ENCODE results near the gene MICAL2.

DNA sequence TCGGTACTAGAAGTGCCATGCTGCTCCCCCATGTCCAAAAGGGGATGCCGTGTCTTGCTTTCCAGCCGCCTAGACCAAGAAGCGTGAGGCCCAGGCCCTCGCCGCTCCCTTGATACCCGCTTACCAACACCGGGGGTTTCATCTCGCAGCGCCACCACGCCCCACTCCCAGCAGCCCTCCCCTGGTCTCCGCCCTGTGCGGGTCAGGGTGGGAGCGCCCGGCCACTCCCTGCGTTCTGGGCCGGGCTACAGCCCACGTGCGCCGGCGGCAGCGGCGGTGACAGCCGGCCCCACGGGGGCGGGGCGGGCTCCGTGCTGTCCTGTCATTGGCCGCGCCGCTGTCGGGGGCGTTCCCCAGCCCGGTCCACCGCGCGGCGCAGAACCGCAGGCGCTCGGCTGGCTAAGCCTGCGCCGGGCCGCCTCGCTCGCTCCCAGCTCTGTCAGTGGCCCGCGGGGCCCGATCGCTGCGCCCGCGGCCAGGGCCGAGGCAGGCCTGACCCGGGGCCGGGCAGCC, at the start of gene MICAL2:
- TF ChIP-seq, protein P1, sequence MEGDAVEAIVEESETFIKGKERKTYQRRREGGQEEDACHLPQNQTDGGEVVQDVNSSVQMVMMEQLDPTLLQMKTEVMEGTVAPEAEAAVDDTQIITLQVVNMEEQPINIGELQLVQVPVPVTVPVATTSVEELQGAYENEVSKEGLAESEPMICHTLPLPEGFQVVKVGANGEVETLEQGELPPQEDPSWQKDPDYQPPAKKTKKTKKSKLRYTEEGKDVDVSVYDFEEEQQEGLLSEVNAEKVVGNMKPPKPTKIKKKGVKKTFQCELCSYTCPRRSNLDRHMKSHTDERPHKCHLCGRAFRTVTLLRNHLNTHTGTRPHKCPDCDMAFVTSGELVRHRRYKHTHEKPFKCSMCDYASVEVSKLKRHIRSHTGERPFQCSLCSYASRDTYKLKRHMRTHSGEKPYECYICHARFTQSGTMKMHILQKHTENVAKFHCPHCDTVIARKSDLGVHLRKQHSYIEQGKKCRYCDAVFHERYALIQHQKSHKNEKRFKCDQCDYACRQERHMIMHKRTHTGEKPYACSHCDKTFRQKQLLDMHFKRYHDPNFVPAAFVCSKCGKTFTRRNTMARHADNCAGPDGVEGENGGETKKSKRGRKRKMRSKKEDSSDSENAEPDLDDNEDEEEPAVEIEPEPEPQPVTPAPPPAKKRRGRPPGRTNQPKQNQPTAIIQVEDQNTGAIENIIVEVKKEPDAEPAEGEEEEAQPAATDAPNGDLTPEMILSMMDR (IDR thresholded peaks at IDR 0.05) = no peak
- no peak for TF ChIP-seq EP300 (IDR thresholded peaks at IDR 0.05)

Measured in esophagus muscularis mucosa (tissue), 3 donors.